Activated T-helper 1 cell treated with anti-CD3 and anti-CD28 coated beads, Interleukin-12 subunit alpha, Interleukin-12 subunit beta, Interleukin-2, Interleukin-4 antibody, amounts not matched to agents 30 ng/mL and 10 ng/mL and 1 ng/mL, durations not matched to agents 14 hours and 24 hours and 36 hours (primary cell): ENCODE measurements around the gene TNNT1. TPM values are rescaled to one million over a fixed set of nuclear protein-coding genes. Genes with fewer than 3 reads are reported as not detected.

Experiments
- DNase-seq: peaks from one replicate; pipeline ENCODE4 v3.0.0; 2021; ENCODE audit warnings: low spot score
- H3K27ac Mint-ChIP-seq: one replicate; pipeline ENCODE4 v1.8.0; 2021; ENCODE audit warnings: mild to moderate bottlenecking, mixed read lengths
- H3K27me3 Mint-ChIP-seq: one replicate; pipeline ENCODE4 v1.8.0; 2022; ENCODE audit warnings: mild to moderate bottlenecking, moderate library complexity, mixed read lengths; ENCODE audit not compliant: insufficient read depth
- H3K36me3 Mint-ChIP-seq: one replicate; pipeline ENCODE4 v1.8.0; 2021; ENCODE audit warnings: low read depth, mixed read lengths
- H3K4me1 Mint-ChIP-seq: one replicate; pipeline ENCODE4 v1.8.0; 2021; ENCODE audit warnings: low read depth, mixed read lengths
- H3K4me3 Mint-ChIP-seq: one replicate; pipeline ENCODE4 v1.8.0; 2021; ENCODE audit warnings: mild to moderate bottlenecking, moderate library complexity, mixed read lengths
- H3K9me3 Mint-ChIP-seq: one replicate; pipeline ENCODE4 v1.8.0; 2021; ENCODE audit warnings: mixed read lengths
- intact Hi-C: fragments of 100-400 bp; cut with micrococcal nuclease; formaldehyde crosslinking; loops from one replicate; pipeline ENCODE4 v1.15.1; 2024
- total RNA-seq: library from RNA; stranded (reverse); gene quantifications from 2 replicates; pipeline ENCODE4 v1.2.3, GENCODE V29; 2022

Gene TNNT1
- total RNA-seq, 1 donor from 2014 or later: not detected

GRCh38 chr19:55146705-55147273 is 2.2 kb downstream of the TNNT1 start:
- Mint-ChIP-seq H3K27ac (no peak overlapping the region), H3K36me3 (no peaks in the 10 kb centered on the region), H3K4me1 (peaks cover 2% of the 10 kb centered on the region), H3K27me3 (peaks cover 34% of the 10 kb centered on the region), H3K9me3 (peaks cover 6% of the 10 kb centered on the region), H3K4me3 (no peak overlapping the region)
- intact Hi-C loops: loop anchor here (10.0 kb wide), 1 partner anchor 482 kb away; the partner anchor contains the start of gene LILRB4
- DNase-seq: no peak

DNA sequence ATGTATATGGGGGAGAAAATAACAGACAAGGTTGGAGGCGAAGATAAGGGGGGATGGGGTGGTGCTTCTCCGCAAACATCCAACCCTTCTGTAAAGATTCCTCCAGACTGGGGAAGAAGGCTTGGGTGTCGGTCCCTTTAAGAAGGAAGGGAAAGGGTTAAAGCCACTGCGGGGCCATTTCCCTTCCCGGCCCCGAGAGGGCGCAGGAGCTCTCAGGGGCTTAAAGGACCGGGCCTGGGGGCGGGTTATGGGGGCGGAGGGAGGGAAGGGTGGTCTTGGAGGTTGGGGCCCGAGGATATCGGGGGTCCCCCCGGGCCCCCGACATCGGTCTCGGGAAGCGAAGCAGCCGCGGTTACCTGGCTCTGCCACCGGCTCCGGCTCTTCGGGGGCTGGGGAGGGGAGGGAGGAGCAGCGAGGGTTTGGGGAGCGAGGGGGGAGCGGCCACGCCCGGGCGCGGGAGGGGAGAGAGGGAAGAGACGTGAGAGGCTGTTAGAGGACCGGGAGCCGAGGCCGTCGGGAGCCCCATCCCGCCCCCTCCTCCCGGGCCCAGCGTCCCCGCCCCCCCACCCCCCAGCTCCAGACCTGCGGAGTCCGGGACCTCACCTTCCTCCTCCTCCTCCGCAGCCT is 2.8 kb downstream of the TNNT1 start:
- intact Hi-C loops: loop anchor here (10.0 kb wide), 1 partner anchor 481 kb away; the partner anchor contains the start of gene LILRB4
- H3K27me3 Mint-ChIP-seq: peaks cover 38% of the 10 kb centered on the region

DNA sequence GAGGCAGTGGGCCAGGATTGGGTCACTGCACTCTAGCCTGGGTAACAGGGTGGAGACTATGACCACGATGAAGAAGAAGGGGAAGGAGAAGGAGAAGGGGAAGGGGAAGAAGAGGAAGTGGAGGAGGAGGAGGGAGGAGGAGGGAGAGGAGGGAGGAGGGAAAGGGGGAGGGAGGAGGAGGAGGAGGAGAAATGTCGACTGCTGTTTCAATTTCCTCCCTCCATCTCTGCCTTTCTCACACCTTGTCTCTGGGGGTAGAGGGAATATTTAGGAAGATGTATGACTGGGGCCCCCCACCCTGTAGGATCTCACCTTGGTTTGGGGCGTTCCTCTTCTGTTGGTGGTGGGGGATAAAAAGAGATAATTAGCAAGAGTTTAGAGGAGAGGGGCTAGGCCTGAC is 3.8 kb downstream of the TNNT1 start:
- Mint-ChIP-seq H3K4me1 (no peaks in the 10 kb centered on the region), H3K9me3 (no peaks in the 10 kb centered on the region), H3K27me3 (peaks cover 40% of the 10 kb centered on the region), H3K4me3 (no peak overlapping the region), H3K36me3 (no peaks in the 10 kb centered on the region), H3K27ac (no peak overlapping the region)
- intact Hi-C loops: loop anchor here (10.0 kb wide), 1 partner anchor 480 kb away; the partner anchor contains the start of gene LILRB4
- DNase-seq: no peak

More for the DNA sequence above, 2.8 kb downstream of the TNNT1 start:
- H3K27ac Mint-ChIP-seq: no peak overlapping the region
- H3K36me3 Mint-ChIP-seq: no peaks in the 10 kb centered on the region
- no peaks in the 10 kb centered on the region for H3K9me3 Mint-ChIP-seq
- DNase-seq: no peak
- no peak overlapping the region for H3K4me3 Mint-ChIP-seq
- H3K4me1 Mint-ChIP-seq: no peaks in the 10 kb centered on the region

DNA sequence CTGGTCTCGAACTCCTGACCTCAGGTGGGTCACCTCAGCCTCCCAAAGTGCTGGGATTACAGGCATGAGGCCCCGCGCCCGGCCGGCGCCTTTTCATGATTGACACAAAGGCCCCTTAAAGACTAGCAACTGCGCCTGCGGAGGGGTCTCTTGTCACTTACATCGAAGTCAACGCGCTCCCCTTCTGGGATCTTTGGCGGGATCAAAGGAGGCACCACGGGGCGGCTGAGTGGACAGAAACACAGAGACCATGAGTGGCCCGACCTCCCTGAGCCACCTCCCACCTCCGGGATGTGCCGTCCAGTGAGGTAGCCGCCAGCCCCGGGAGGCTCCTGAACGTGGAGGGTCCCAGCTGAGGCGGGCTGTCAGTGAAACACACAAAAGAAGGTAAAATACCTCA is 7.3 kb downstream of the TNNT1 start:
- no peaks in the 10 kb centered on the region for H3K36me3 Mint-ChIP-seq
- H3K27me3 Mint-ChIP-seq: peaks cover 27% of the 10 kb centered on the region
- no peaks in the 10 kb centered on the region for H3K9me3 Mint-ChIP-seq
- intact Hi-C loops: loop anchor here (1.0 to 10.0 kb wide), 5 partner anchors 19 to 477 kb away; partner anchors contain the start of gene LILRB4
- H3K4me1 Mint-ChIP-seq: no peaks in the 10 kb centered on the region
- DNase-seq: no peak
- no peak overlapping the region for H3K4me3 Mint-ChIP-seq
- H3K27ac Mint-ChIP-seq: no peak overlapping the region

GRCh38 chr19:55137915-55138314 is 11.1 kb downstream of the TNNT1 start:
- intact Hi-C loops: loop anchor here (10.0 kb wide), 1 partner anchor 253 kb away; no protein-coding TSS in a partner anchor
- no peaks in the 10 kb centered on the region for H3K4me1 Mint-ChIP-seq
- no peaks in the 10 kb centered on the region for H3K36me3 Mint-ChIP-seq
- H3K27me3 Mint-ChIP-seq: peaks cover 16% of the 10 kb centered on the region
- no peak overlapping the region for H3K27ac Mint-ChIP-seq
- no peaks in the 10 kb centered on the region for H3K9me3 Mint-ChIP-seq
- no peak overlapping the region for H3K4me3 Mint-ChIP-seq
- DNase-seq: no peak

DNA sequence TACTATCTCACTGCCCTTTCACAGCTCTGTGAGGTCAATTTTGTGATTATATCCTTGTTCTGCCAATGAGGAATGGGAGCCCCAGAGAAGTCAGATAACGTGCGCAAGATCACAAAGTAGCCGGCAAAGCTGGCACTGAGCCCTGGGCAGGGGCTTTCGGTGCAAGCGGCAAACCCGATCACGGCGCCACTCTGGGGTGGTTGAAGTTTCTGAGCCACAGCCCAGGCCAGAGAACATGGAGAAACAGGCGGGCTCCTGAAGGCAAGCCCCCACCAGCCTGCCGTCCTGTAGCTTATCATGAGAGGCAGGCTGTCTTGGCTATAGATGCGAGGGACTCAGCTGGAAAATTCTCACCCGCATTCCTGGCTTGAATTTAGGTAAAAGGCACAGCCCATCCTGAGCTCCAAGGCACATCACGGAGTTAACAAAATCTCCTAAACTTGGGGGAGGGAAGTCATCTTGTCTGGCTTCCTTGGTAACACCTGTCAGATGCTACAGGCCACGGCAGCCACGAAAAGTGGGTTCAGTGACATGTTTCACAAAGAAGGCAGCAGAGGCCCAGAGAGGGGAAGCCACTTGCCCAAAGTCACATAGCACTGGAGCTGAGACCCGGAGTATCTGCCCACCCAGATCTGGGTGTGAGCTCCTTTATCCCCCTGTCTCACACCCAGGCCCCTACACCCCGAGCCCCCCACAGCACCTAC is 12.5 kb downstream of the TNNT1 start:
- Mint-ChIP-seq H3K27ac (no peak overlapping the region), H3K36me3 (no peaks in the 10 kb centered on the region), H3K4me3 (no peak overlapping the region), H3K27me3 (peaks cover 18% of the 10 kb centered on the region), H3K4me1 (no peaks in the 10 kb centered on the region), H3K9me3 (no peaks in the 10 kb centered on the region)
- intact Hi-C loops: loop anchor here (10.0 kb wide), 1 partner anchor 252 kb away; no protein-coding TSS in a partner anchor
- no peak for DNase-seq

DNA sequence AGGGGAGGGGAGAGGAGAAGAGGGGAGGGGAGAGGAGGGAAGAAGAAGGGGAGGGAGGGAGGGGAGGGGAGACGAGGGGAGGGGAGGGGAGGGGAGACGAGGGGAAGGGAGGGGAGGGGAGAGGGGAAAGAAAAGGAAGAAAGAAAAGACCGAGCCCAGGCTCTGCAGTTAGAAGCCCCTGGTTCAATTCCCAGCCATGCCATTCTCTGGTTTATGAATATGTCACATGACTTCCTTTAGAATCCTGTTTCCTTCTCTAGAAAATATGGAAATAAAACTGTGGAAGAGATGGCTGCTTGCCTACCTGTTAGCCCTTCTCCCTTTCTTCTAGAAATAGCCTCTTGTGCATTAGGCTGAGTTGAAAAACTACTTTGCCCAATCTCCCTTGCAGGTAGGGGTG is 14.3 kb downstream of the TNNT1 start:
- intact Hi-C loops: loop anchor here (10.0 kb wide), 1 partner anchor 250 kb away; no protein-coding TSS in a partner anchor
- Mint-ChIP-seq H3K27ac (no peak overlapping the region), H3K4me1 (no peaks in the 10 kb centered on the region), H3K4me3 (no peak overlapping the region), H3K9me3 (no peaks in the 10 kb centered on the region), H3K27me3 (peaks cover 17% of the 10 kb centered on the region), H3K36me3 (no peaks in the 10 kb centered on the region)
- no peak for DNase-seq

DNA sequence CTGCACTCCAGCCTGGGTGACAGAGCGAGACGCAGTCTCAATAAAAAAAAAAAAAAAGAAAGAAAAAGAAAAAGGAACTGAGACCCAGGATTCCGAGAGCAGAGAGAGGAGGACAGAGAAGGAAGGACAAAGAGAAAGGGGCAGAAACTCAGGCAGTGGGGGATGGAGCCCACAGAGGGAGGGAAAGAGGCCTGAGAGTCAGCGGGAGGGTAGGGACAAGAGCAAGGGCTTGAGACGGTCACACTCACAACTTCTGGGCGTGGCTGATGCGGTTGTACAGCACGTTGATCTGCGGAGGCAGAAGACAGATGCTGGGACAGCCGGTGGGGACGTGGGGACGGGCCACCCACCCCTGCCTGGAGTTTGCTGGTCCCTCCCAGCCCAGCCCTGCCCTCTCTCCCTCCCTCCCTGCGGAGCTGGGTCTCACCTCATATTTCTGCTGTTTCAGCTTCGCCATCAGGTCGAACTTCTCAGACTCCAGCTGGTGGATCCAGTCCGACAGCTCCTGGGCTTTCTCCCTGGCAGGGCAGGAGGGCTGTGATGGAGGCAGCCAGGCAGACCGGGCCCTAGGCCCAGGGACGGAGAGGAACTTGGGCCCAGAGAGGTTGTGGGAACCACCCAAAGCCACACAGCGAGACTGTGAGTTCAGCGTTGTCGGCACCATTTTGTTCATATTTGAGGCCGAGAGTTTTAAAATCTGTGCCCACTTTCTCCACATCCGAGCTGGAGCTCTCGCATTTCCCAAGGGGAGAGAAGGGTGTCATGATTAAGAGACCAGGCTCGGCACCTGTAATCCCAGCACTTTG is 15.2 kb downstream of the TNNT1 start:
- Mint-ChIP-seq H3K4me1 (no peaks in the 10 kb centered on the region), H3K4me3 (no peak overlapping the region), H3K27me3 (peaks cover 20% of the 10 kb centered on the region), H3K36me3 (no peaks in the 10 kb centered on the region), H3K27ac (no peak overlapping the region), H3K9me3 (no peaks in the 10 kb centered on the region)
- intact Hi-C loops: loop anchor here (10.0 kb wide), 1 partner anchor 249 kb away; no protein-coding TSS in a partner anchor
- DNase-seq: no peak

GRCh38 chr19:55132453-55133129 is 16.4 kb downstream of the TNNT1 start:
- Mint-ChIP-seq H3K9me3 (no peaks in the 10 kb centered on the region), H3K27ac (no peak overlapping the region), H3K36me3 (no peaks in the 10 kb centered on the region), H3K4me1 (no peaks in the 10 kb centered on the region), H3K27me3 (peaks cover 21% of the 10 kb centered on the region), H3K4me3 (no peak overlapping the region)
- no peak for DNase-seq
- intact Hi-C loops: loop anchor here (10.0 kb wide), 1 partner anchor 248 kb away; no protein-coding TSS in a partner anchor

DNA sequence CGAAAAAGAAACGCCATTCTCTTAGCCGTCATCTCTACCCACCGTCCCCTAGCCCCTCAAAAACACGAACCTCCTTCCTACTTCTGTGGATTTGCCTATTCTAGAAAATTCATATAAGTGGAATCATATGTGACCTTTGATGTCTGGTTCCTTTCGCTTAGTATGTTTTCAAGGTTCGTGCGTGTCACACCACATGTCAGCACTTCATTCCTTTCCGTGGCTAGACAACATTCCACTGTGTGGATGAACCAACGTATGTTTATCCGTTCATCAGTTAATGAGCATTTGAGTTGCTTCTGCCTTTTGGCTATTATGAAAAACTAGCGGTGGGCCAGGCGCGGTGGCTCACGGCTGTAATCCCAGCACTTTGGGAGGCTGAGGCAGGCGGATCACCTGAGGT is 17.6 kb downstream of the TNNT1 start:
- H3K4me3 Mint-ChIP-seq: no peak overlapping the region
- H3K4me1 Mint-ChIP-seq: no peaks in the 10 kb centered on the region
- peaks cover 24% of the 10 kb centered on the region for H3K27me3 Mint-ChIP-seq
- H3K9me3 Mint-ChIP-seq: no peaks in the 10 kb centered on the region
- no peaks in the 10 kb centered on the region for H3K36me3 Mint-ChIP-seq
- intact Hi-C loops: loop anchor here (10.0 kb wide), 1 partner anchor 247 kb away; no protein-coding TSS in a partner anchor
- no peak for DNase-seq
- no peak overlapping the region for H3K27ac Mint-ChIP-seq

- H3K4me1 Mint-ChIP-seq: peaks cover 28% of the 10 kb centered on the region
- peak overlapping the region; percentile 67 for H3K27ac Mint-ChIP-seq
- H3K27me3 Mint-ChIP-seq: peaks cover 13% of the 10 kb centered on the region
- intact Hi-C loops: loop anchor here (5.0 to 10.0 kb wide), 3 partner anchors 186 to 1193 kb away; partner anchors contain the start of genes ZNF787 and ZSCAN5A
- no peak for DNase-seq
- H3K36me3 Mint-ChIP-seq: peaks cover 12% of the 10 kb centered on the region
- no peaks in the 10 kb centered on the region for H3K9me3 Mint-ChIP-seq
- peak overlapping the region; percentile 98 for H3K4me3 Mint-ChIP-seq
These were observed 30.0 kb downstream of the TNNT1 start for GRCh38 chr19:55119053-55119452.
